H1 (cell line): ENCODE measurements around the gene KRTAP2-4. TPM values are rescaled to one million over a fixed set of nuclear protein-coding genes. Genes with fewer than 3 reads are reported as not detected.

ENCODE experiments used
- CTCF ChIA-PET: fragments of 300-600 bp; sonication (Branson Sonifier 250); formaldehyde crosslinking; loops from one replicate; lab custom pipeline; 2021; ENCODE audit not compliant: partially characterized antibody; lab: Charles Lee
- POLR2A ChIA-PET: fragments of 300-600 bp; sonication (Branson Sonifier 250); formaldehyde crosslinking; loops from one replicate; lab custom pipeline; 2021; ENCODE audit warnings: inconsistent platforms; ENCODE audit not compliant: partially characterized antibody; lab: Charles Lee
- DNase-seq, 2 experiments: peaks; one replicate each; pipeline versions ENCODE4 v3.0.0 to v3.0.0-alpha.2; 2010 to 2022; ENCODE audit warnings: low spot score in 2 of 2, low read depth in 1 of 2, mixed read lengths in 1 of 2
- FAIRE-seq: peaks from 2 replicates; lab custom pipeline; 2011; peaks lifted over from hg19 to GRCh38; lab: Jason Lieb, UNC
- H2AFZ ChIP-seq: 2 replicates; pipeline ENCODE4 v1.8.1; 2012; ENCODE audit warnings: low read length, inconsistent platforms
- H2AK5ac ChIP-seq: 2 replicates; pipeline ENCODE4 v1.6.1; 2013; ENCODE audit warnings: low read depth, low read length
- H2BK120ac ChIP-seq: replicated peaks from 2 replicates; pipeline ENCODE3; 2013; ENCODE audit warnings: low read depth, low read length, inconsistent platforms
- H2BK12ac ChIP-seq: 2 replicates; pipeline ENCODE4 v1.6.1; 2013; ENCODE audit warnings: low read depth, low read length
- H2BK15ac ChIP-seq: 2 replicates; pipeline ENCODE4 v1.6.1; 2013; ENCODE audit warnings: low read length
- H2BK20ac ChIP-seq: 2 replicates; pipeline ENCODE4 v1.6.1; 2013; ENCODE audit warnings: low read length
- H2BK5ac ChIP-seq: 2 replicates; pipeline ENCODE4 v1.6.1; 2013; ENCODE audit warnings: low read depth, low read length
- H3K14ac ChIP-seq: 2 replicates; pipeline ENCODE4 v1.6.1; 2013; ENCODE audit warnings: inconsistent platforms; ENCODE audit not compliant: insufficient read length
- H3K18ac ChIP-seq: 2 replicates; pipeline ENCODE4 v1.6.1; 2013; ENCODE audit warnings: low read length; ENCODE audit errors: extremely low read depth
- H3K23ac ChIP-seq: 2 replicates; pipeline ENCODE4 v1.6.1; 2013; ENCODE audit warnings: inconsistent platforms; ENCODE audit not compliant: insufficient read length
- H3K23me2 ChIP-seq: 2 replicates; pipeline ENCODE4 v1.6.1; 2013; ENCODE audit warnings: low read depth, low read length
- H3K27ac ChIP-seq: 2 replicates; pipeline ENCODE4 v1.6.1; 2011; ENCODE audit warnings: low read depth, low read length, inconsistent platforms
- H3K27me3 ChIP-seq, 4 experiments: replicated peaks in 1 of 4; 1 replicate in 1 of 4; 2 replicates in 3 of 4; pipeline versions ENCODE4 v1.6.1 to v1.8.1; 2011 to 2013; ENCODE audit warnings: low read length in 3 of 4, mild to moderate bottlenecking in 3 of 4, inconsistent platforms in 2 of 4, mixed read lengths in 2 of 4, moderate library complexity in 1 of 4; ENCODE audit not compliant: control insufficient read depth in 3 of 4, insufficient read depth in 3 of 4; ENCODE audit errors: extremely low read depth in 1 of 4
- H3K36me3 ChIP-seq, 4 experiments: 2 replicates each; pipeline versions ENCODE4 v1.6.1 to v1.8.1; 2011 to 2013; ENCODE audit warnings: mild to moderate bottlenecking in 4 of 4, low read length in 3 of 4, moderate library complexity in 2 of 4, control low read depth in 1 of 4, inconsistent platforms in 1 of 4; ENCODE audit not compliant: insufficient read depth in 4 of 4, control insufficient read depth in 2 of 4
- H3K4ac ChIP-seq: replicated peaks from 2 replicates; pipeline ENCODE3; 2013; ENCODE audit warnings: low read length, low read depth, mixed read lengths, inconsistent platforms; ENCODE audit not compliant: insufficient read length
- H3K4me1 ChIP-seq, 4 experiments: replicated peaks in 1 of 4; 1 replicate in 1 of 4; 2 replicates in 3 of 4; pipeline versions ENCODE4 v1.6.1 to v1.8.1; 2011 to 2013; ENCODE audit warnings: low read length in 3 of 4, inconsistent platforms in 2 of 4, mixed read lengths in 1 of 4; ENCODE audit not compliant: insufficient read depth in 4 of 4, control insufficient read depth in 3 of 4
- H3K4me2 ChIP-seq, 2 experiments: 2 replicates each; pipeline versions ENCODE4 v1.6.1 to v1.8.1; 2011 to 2013; ENCODE audit warnings: low read depth in 2 of 2, low read length in 2 of 2, control low read depth in 1 of 2, inconsistent platforms in 1 of 2, mild to moderate bottlenecking in 1 of 2; ENCODE audit not compliant: insufficient read depth in 1 of 2
- H3K4me3 ChIP-seq, 4 experiments: fragments of 200-600, 300-600 bp in 1 of 4; sonication (generic), shearing (Covaris generic), sonication (Bioruptor Twin) in 1 of 4; 2 replicates each; pipeline versions ENCODE4 v1.5.1 to v1.8.1; 2011 to 2016; ENCODE audit warnings: low read length in 4 of 4, low read depth in 3 of 4, control low read depth in 2 of 4, inconsistent platforms in 2 of 4, mild to moderate bottlenecking in 2 of 4, mixed read lengths in 1 of 4, moderate library complexity in 1 of 4; ENCODE audit not compliant: insufficient read depth in 2 of 4; ENCODE audit errors: extremely low read depth in 1 of 4
- H3K56ac ChIP-seq: replicated peaks from 2 replicates; pipeline ENCODE3; 2013; ENCODE audit warnings: low read depth, mild to moderate bottlenecking, mixed read lengths, low read length, inconsistent platforms; ENCODE audit not compliant: insufficient read length
- H3K79me1 ChIP-seq: 2 replicates; pipeline ENCODE4 v1.6.1; 2013; ENCODE audit warnings: low read depth, low read length, control low read depth
- H3K79me2 ChIP-seq, 2 experiments: 2 replicates each; pipeline versions ENCODE4 v1.6.1 to v1.8.1; 2012 to 2013; ENCODE audit warnings: low read length in 2 of 2, mild to moderate bottlenecking in 2 of 2, inconsistent platforms in 1 of 2; ENCODE audit not compliant: insufficient read depth in 2 of 2, control insufficient read depth in 1 of 2
- H3K9ac ChIP-seq, 4 experiments: replicated peaks in 1 of 4; 1 replicate in 1 of 4; 2 replicates in 3 of 4; pipeline versions ENCODE4 v1.6.1 to v1.8.1; 2011 to 2013; ENCODE audit warnings: low read depth in 3 of 4, low read length in 3 of 4, control low read depth in 2 of 4, mild to moderate bottlenecking in 2 of 4, moderate library complexity in 2 of 4, inconsistent platforms in 1 of 4; ENCODE audit errors: extremely low read depth in 1 of 4
- H3K9me3 ChIP-seq, 2 experiments: 2 replicates each; pipeline versions ENCODE4 v1.6.1 to v1.8.1; 2012 to 2013; ENCODE audit warnings: mild to moderate bottlenecking in 2 of 2, moderate library complexity in 2 of 2, control low read depth in 1 of 2, inconsistent platforms in 1 of 2, low read depth in 1 of 2, low read length in 1 of 2, mixed read lengths in 1 of 2; ENCODE audit not compliant: insufficient read depth in 2 of 2
- H4K20me1 ChIP-seq, 2 experiments: replicated peaks in 1 of 2; 2 replicates each; pipeline versions ENCODE3 to v1.8.1; 2011 to 2013; ENCODE audit warnings: inconsistent platforms in 2 of 2, low read length in 2 of 2, mild to moderate bottlenecking in 1 of 2; ENCODE audit not compliant: insufficient read depth in 2 of 2, control insufficient read depth in 1 of 2
- H4K5ac ChIP-seq: 2 replicates; pipeline ENCODE4 v1.6.1; 2013; ENCODE audit warnings: low read length, low read depth, mixed read lengths, inconsistent platforms; ENCODE audit not compliant: insufficient read length
- H4K8ac ChIP-seq: 2 replicates; pipeline ENCODE4 v1.8.0; 2013; ENCODE audit warnings: mild to moderate bottlenecking, moderate library complexity, low read length, inconsistent platforms; ENCODE audit not compliant: insufficient read depth; ENCODE audit errors: extremely low read depth
- H4K91ac ChIP-seq: replicated peaks from 2 replicates; pipeline ENCODE3; 2013; ENCODE audit warnings: low read length, mixed read lengths, inconsistent platforms; ENCODE audit not compliant: insufficient read length
- BACH1 ChIP-seq: IDR thresholded peaks from 2 replicates; pipeline ENCODE4 v1.6.1; 2012; ENCODE audit warnings: low read length, improper control_type of control experiment
- CBX8 ChIP-seq: fragments of 300-800, 300-1000 bp; sonication (generic); IDR thresholded peaks from 2 replicates; pipeline ENCODE4 v1.7.1; 2016; ENCODE audit warnings: low read depth, low read length, borderline replicate concordance
- CEBPB ChIP-seq: IDR thresholded peaks from 2 replicates; pipeline ENCODE4 v1.6.1; 2012; ENCODE audit warnings: low read depth, low read length
- CHD2 ChIP-seq: IDR thresholded peaks from 2 replicates; pipeline ENCODE4 v1.6.1; 2012; ENCODE audit warnings: low read length, improper control_type of control experiment
- CTBP2 ChIP-seq: IDR thresholded peaks from 2 replicates; pipeline ENCODE4 v1.7.0; 2011; ENCODE audit warnings: borderline replicate concordance, mild to moderate bottlenecking, moderate library complexity, mixed read lengths, low read length; ENCODE audit not compliant: insufficient read depth, insufficient read length
- KDM1A ChIP-seq: fragments of 200-600, 300-600 bp; sonication (generic); IDR thresholded peaks from 2 replicates; pipeline ENCODE4 v1.7.1; 2016; ENCODE audit warnings: mild to moderate bottlenecking, low read length, borderline replicate concordance
- RFX5 ChIP-seq: IDR thresholded peaks from 2 replicates; pipeline ENCODE4 v1.6.1; 2011; ENCODE audit warnings: low read depth, low read length, improper control_type of control experiment, borderline replicate concordance
- SIRT6 ChIP-seq: IDR thresholded peaks from one replicate; pipeline ENCODE4 v1.7.1; 2012; ENCODE audit warnings: low read length, inconsistent platforms
- WGBS, 2 experiments: shearing (Covaris generic) in 1 of 2; methylation state at CpG; one replicate each; pipeline versions ENCODE4 v1.1.6 to v1.1.7; 2013 to 2015; ENCODE audit warnings: low lambda C conversion rate in 2 of 2, mixed read lengths in 2 of 2, inconsistent platforms in 1 of 2, low coverage in 1 of 2, missing lambda C conversion rate in 1 of 2; ENCODE audit not compliant: insufficient replicate concordance in 2 of 2, insufficient coverage in 1 of 2, insufficient read length in 1 of 2; ENCODE audit errors: extremely low coverage in 1 of 2, missing lambda C conversion rate in 1 of 2; 5-methylcytosine and 5-hydroxymethylcytosine counted together
- polyA plus RNA-seq, 7 experiments: library from polyadenylated mRNA; depleted of rRNA in 3 of 7; stranded (reverse) in 5 of 7; unstranded in 2 of 7; fragments of >200 nt in 5 of 7; fragments of 200-250 nt in 2 of 7; gene quantifications; 1 replicate in 5 of 7; 2 replicates in 1 of 7; 4 replicates in 1 of 7; pipeline versions ENCODE4 v1.2.1 to v1.2.3, GENCODE V29; 2011 to 2013; ENCODE audit warnings: missing spikeins in 2 of 7, mixed read lengths in 2 of 7
- total RNA-seq: library from RNA; stranded (reverse); fragmentation: NEBNext Ultra II Directional; extraction: Animal tissue kit (Norgen Biotek cat#: 25700); gene quantifications from 2 replicates; pipeline ENCODE4 v1.2.1, GENCODE V29; 2021

Gene KRTAP2-4
- total and polyA plus RNA-seq, 2 of the 8 experiments (the other 6 are each of a cell fraction or from before 2014, with no cell fraction given) = not detected

DNA sequence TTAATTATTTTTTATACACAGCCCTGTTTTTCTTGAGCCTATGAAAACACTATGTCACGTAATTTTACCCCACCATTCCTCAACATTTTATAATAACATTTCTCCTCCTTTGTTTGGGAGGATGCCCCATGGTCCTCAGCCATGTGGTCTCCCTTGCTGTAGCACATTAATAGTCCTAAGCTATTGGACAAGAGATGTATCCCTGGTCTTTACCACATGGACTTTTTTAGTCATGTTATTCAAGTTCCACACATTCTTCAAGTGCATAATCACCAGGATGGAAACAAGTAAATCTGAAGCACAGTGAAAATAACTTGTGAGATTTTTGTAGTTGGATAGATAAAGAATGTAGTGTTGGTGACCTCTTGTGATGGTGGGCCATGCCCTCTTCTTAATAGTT, 3.7 kb downstream of the KRTAP2-4 start:
- H3K14ac ChIP-seq = no peak overlapping the region
- ChIA-PET POLR2A (no interaction called here), CTCF (no interaction called here)
- no peak overlapping the region for H3K18ac ChIP-seq
- H2AFZ ChIP-seq = no peak overlapping the region
- no peaks in the 10 kb centered on the region for H3K4me1 ChIP-seq
- no peaks in the 10 kb centered on the region for H3K23me2 ChIP-seq
- H4K20me1 ChIP-seq = no peaks in the 10 kb centered on the region
- H2BK5ac ChIP-seq = no peak overlapping the region
- no peak overlapping the region for H2BK15ac ChIP-seq
- no peak overlapping the region for H4K8ac ChIP-seq
- H4K91ac ChIP-seq = no peak overlapping the region
- FAIRE-seq = no peak
- H3K27ac ChIP-seq = no peak overlapping the region
- H2BK12ac ChIP-seq = no peak overlapping the region
- no peak overlapping the region for H3K4me3 ChIP-seq
- 92% methylated on average over 1 of the region's 1 CpG; no CpG with 5 or more reads in 1 of the 2 experiments for WGBS, 2 experiments
- H3K4ac ChIP-seq = no peak overlapping the region
- H3K27me3 ChIP-seq = no peaks in the 10 kb centered on the region
- H3K79me1 ChIP-seq = no peaks in the 10 kb centered on the region
- no peak overlapping the region for H3K4me2 ChIP-seq
- TF ChIP-seq CBX8 (no peak), CEBPB (no peak), KDM1A (no peak), SIRT6 (no peak), BACH1 (no peak), CHD2 (no peak), RFX5 (no peak), CTBP2 (no peak)
- no peaks in the 10 kb centered on the region for H3K79me2 ChIP-seq
- H3K9ac ChIP-seq = no peak overlapping the region
- H3K56ac ChIP-seq = no peak overlapping the region
- no peaks in the 10 kb centered on the region for H3K36me3 ChIP-seq
- no peak overlapping the region for H4K5ac ChIP-seq
- DNase-seq = no peak
- no peak overlapping the region for H2BK120ac ChIP-seq
- 0 out of 4 replicates have a peak, but pooled peaks cover 0 to 4% of the 10 kb centered on the region in 2 experiments for H3K9me3 ChIP-seq
- no peak overlapping the region for H3K23ac ChIP-seq
- H2BK20ac ChIP-seq = no peak overlapping the region
- H2AK5ac ChIP-seq = no peak overlapping the region
